ENCODE results near the gene AP1S3. TPM values are rescaled to one million over a fixed set of nuclear protein-coding genes. Genes with fewer than 3 reads are reported as not detected.

The AP1S3 gene
- total and polyA plus RNA-seq, 8 donors: 1.9 to 8.5 (median 3.8) TPM

GRCh38 chr2:223813329-223813728, 24.1 kb downstream of the AP1S3 start:
- intact Hi-C loops (cut with DNase I): no loop called here
- Histone ChIP-seq H3K9me3 (no peaks in the 10 kb centered on the region), H3K4me3 (no peak overlapping the region), H3K36me3 (no peaks in the 10 kb centered on the region), H3K27me3 (no peaks in the 10 kb centered on the region), H3K4me1 (peaks cover 0 to 11% (median 0%) of the 10 kb centered on the region in 3 donors), H3K27ac (no peak overlapping the region)
- 88 to 96% methylated on average over 2 of the region's 2 CpGs for WGBS, 2 donors
- FAIRE-seq: no peak
- no peak for TF ChIP-seq CTCF (IDR thresholded peaks at IDR 0.05)
- ATAC-seq: no peak
- DNase-seq: no peak

DNA sequence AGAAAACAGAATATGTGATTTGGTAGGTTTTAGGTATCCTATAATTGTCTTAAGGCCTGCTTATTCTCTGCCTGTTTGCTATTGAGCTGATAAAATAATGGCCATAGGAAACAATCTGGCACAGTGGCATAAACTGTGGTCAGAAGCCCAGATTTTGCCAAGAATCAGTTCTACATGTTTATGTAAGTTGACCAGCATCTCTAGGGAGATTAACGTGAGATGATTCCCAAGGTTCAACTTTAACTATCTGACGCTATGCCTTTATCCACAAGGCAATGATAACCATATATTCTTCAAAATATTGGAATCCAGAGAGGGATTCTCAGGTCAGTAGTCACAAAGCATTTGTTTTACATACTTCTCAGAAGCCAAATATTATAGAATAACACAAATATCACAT, 25.6 kb downstream of the AP1S3 start:
- DNase-seq (no peak), ATAC-seq (no peak), FAIRE-seq (no peak)
- H3K27me3 ChIP-seq: no peaks in the 10 kb centered on the region
- H3K4me1 ChIP-seq: peaks cover 0 to 11% (median 0%) of the 10 kb centered on the region in 3 donors
- no peak overlapping the region for H3K27ac ChIP-seq
- H3K36me3 ChIP-seq: no peaks in the 10 kb centered on the region
- no peaks in the 10 kb centered on the region for H3K9me3 ChIP-seq
- TF ChIP-seq CTCF (IDR thresholded peaks at IDR 0.05): no peak
- intact Hi-C loops (cut with DNase I): no loop called here
- no peak overlapping the region for H3K4me3 ChIP-seq
- 74 to 82% methylated on average over 2 of the region's 2 CpGs for WGBS, 2 donors

GRCh38 chr2:223805008-223805407, 32.4 kb downstream of the AP1S3 start:
- DNase-seq (no peak), FAIRE-seq (no peak), ATAC-seq (no peak)
- no peak overlapping the region for H3K4me3 ChIP-seq
- H3K27ac ChIP-seq: no peak overlapping the region
- H3K9me3 ChIP-seq: no peaks in the 10 kb centered on the region
- intact Hi-C loops (cut with DNase I): no loop called here
- H3K4me1 ChIP-seq: no peaks in the 10 kb centered on the region
- no peaks in the 10 kb centered on the region for H3K36me3 ChIP-seq
- 94 to 95% methylated on average over 8 of the region's 8 CpGs for WGBS, 2 donors
- no peak for TF ChIP-seq CTCF (IDR thresholded peaks at IDR 0.05)
- H3K27me3 ChIP-seq: no peaks in the 10 kb centered on the region

DNA sequence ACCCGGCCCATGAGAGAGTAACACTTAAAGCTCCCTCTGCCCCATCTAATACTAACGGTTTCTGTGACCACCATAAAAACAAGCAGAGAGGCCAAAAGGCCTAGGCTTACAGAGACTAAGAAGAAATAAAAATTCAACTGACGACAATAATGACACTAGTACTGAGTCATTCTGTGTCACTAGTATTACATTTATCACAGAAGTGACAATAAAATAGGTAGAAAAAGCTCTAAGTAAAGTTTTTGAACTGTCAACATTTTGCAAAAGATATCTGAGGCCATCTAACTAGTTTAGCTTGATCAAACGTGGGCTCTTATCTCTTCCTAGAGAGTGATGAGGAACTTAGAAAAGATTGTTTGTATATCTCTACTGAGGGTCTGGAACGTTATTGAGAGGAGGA, 35.6 kb downstream of the AP1S3 start:
- DNase-seq (no peak), ATAC-seq (no peak), FAIRE-seq (no peak)
- H3K4me1 ChIP-seq: peaks cover 0 to 12% (median 0%) of the 10 kb centered on the region in 3 donors
- no peak overlapping the region for H3K27ac ChIP-seq
- 62 to 64% methylated on average over 5 of the region's 5 CpGs for WGBS, 2 donors
- H3K4me3 ChIP-seq: no peak overlapping the region
- H3K9me3 ChIP-seq: no peaks in the 10 kb centered on the region
- no peaks in the 10 kb centered on the region for H3K27me3 ChIP-seq
- intact Hi-C loops (cut with DNase I): no loop called here
- no peak for TF ChIP-seq CTCF (IDR thresholded peaks at IDR 0.05)
- no peaks in the 10 kb centered on the region for H3K36me3 ChIP-seq

DNA sequence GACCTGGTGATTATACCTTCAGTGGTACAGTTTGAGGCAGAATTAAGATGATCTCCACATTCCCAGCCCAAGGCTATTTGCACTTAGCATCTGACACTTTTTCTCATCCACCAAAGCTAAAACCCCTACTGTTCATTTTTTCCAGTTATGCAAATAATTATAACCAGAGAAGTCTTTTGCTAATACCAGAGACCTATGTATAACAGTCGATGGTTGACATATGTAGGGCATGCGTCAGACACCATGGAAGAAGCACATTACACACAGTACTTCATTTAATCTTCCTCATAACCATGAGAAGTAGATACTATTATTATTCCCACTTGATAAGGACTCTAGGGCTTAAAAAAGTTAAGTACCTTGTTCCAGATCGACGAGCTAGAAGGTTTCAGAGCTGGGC, 36.5 kb downstream of the AP1S3 start:
- FAIRE-seq (no peak), DNase-seq (no peak), ATAC-seq (no peak)
- intact Hi-C loops (cut with DNase I): no loop called here
- H3K4me3 ChIP-seq: no peak overlapping the region
- H3K4me1 ChIP-seq: peaks cover 0 to 12% (median 0%) of the 10 kb centered on the region in 3 donors
- 96 to 99% methylated on average over 4 of the region's 4 CpGs for WGBS, 2 donors
- H3K27ac ChIP-seq: no peak overlapping the region
- H3K36me3 ChIP-seq: no peaks in the 10 kb centered on the region
- no peaks in the 10 kb centered on the region for H3K27me3 ChIP-seq
- TF ChIP-seq CTCF (IDR thresholded peaks at IDR 0.05): no peak
- no peaks in the 10 kb centered on the region for H3K9me3 ChIP-seq
